Mesenchymal stem cell (in vitro differentiated cells and primary cell): ENCODE measurements around the gene ZNF502.

Source experiments
- DNase-seq: peaks from one replicate; pipeline ENCODE4 v3.0.0-alpha.2; 2013
- H2AFZ ChIP-seq: one replicate; pipeline ENCODE4 v1.6.1; 2013; ENCODE audit warnings: low read depth, mild to moderate bottlenecking, control low read depth, inconsistent platforms, low read length, moderate library complexity
- H2AK5ac ChIP-seq: 2 replicates; pipeline ENCODE4 v1.6.1; 2013; ENCODE audit warnings: low read length, moderate library complexity, mild to moderate bottlenecking, inconsistent platforms; ENCODE audit not compliant: severe bottlenecking
- H2BK120ac ChIP-seq: one replicate; pipeline ENCODE4 v1.6.1; 2013; ENCODE audit warnings: low read depth, mild to moderate bottlenecking, inconsistent platforms, low read length, moderate library complexity
- H2BK12ac ChIP-seq, 2 experiments: one replicate each; pipeline ENCODE4 v1.6.1; 2013; ENCODE audit warnings: inconsistent platforms in 2 of 2, low read length in 2 of 2, mild to moderate bottlenecking in 2 of 2, moderate library complexity in 2 of 2, control low read depth in 1 of 2
- H2BK15ac ChIP-seq: one replicate; pipeline ENCODE4 v1.6.1; 2013; ENCODE audit warnings: mild to moderate bottlenecking, low read depth, inconsistent platforms; ENCODE audit not compliant: poor library complexity, severe bottlenecking
- H2BK5ac ChIP-seq: 2 replicates; pipeline ENCODE4 v1.6.1; 2013; ENCODE audit warnings: low read depth, mild to moderate bottlenecking, low read length, control low read depth, inconsistent platforms; ENCODE audit not compliant: poor library complexity, severe bottlenecking
- H3K14ac ChIP-seq, 2 experiments: one replicate each; pipeline ENCODE4 v1.6.1; 2013; ENCODE audit warnings: inconsistent platforms in 2 of 2, low read length in 2 of 2, control low read depth in 1 of 2, mild to moderate bottlenecking in 1 of 2, moderate library complexity in 1 of 2
- H3K18ac ChIP-seq, 2 experiments: one replicate each; pipeline ENCODE4 v1.6.1; 2013; ENCODE audit warnings: inconsistent platforms in 2 of 2, low read length in 2 of 2, control low read depth in 1 of 2, low read depth in 1 of 2, mild to moderate bottlenecking in 1 of 2
- H3K23ac ChIP-seq, 2 experiments: one replicate each; pipeline ENCODE4 v1.6.1; 2013; ENCODE audit warnings: inconsistent platforms in 2 of 2, low read length in 2 of 2, mild to moderate bottlenecking in 2 of 2, moderate library complexity in 2 of 2, control low read depth in 1 of 2
- H3K27ac ChIP-seq: 2 replicates; pipeline ENCODE4 v1.5.1; 2013; ENCODE audit warnings: mild to moderate bottlenecking, moderate library complexity, low read length, control low read depth, inconsistent platforms; ENCODE audit not compliant: poor library complexity, severe bottlenecking
- H3K27me3 ChIP-seq, 2 experiments: 2 replicates each; pipeline versions ENCODE4 v1.6.1 to v1.7.0; 2013; ENCODE audit warnings: low read length in 2 of 2, mild to moderate bottlenecking in 2 of 2, moderate library complexity in 2 of 2, control low read depth in 1 of 2, inconsistent platforms in 1 of 2; ENCODE audit not compliant: control insufficient read depth in 1 of 2, insufficient read depth in 1 of 2
- H3K36me3 ChIP-seq, 2 experiments: 2 replicates each; pipeline versions ENCODE4 v1.6.1 to v1.7.0; 2013; ENCODE audit warnings: low read length in 2 of 2, control low read depth in 1 of 2, inconsistent platforms in 1 of 2, low read depth in 1 of 2, mild to moderate bottlenecking in 1 of 2; ENCODE audit not compliant: insufficient read depth in 2 of 2, control insufficient read depth in 1 of 2
- H3K4ac ChIP-seq, 2 experiments: one replicate each; pipeline ENCODE4 v1.6.1; 2013; ENCODE audit warnings: inconsistent platforms in 2 of 2, low read length in 2 of 2, mild to moderate bottlenecking in 2 of 2, moderate library complexity in 2 of 2, control low read depth in 1 of 2, low read depth in 1 of 2
- H3K4me1 ChIP-seq: 2 replicates; pipeline ENCODE4 v1.6.1; 2013; ENCODE audit warnings: low read depth, low read length, control low read depth; ENCODE audit not compliant: control insufficient read depth, insufficient read depth
- H3K4me2 ChIP-seq: 2 replicates; pipeline ENCODE4 v1.6.1; 2013; ENCODE audit warnings: low read length, mild to moderate bottlenecking, inconsistent platforms; ENCODE audit not compliant: poor library complexity, severe bottlenecking
- H3K4me3 ChIP-seq, 2 experiments: 2 replicates each; pipeline versions ENCODE4 v1.5.1 to v1.7.0; 2013; ENCODE audit warnings: low read length in 2 of 2, mild to moderate bottlenecking in 2 of 2, control low read depth in 1 of 2, low read depth in 1 of 2; ENCODE audit not compliant: insufficient read depth in 1 of 2
- H3K79me1 ChIP-seq: replicated peaks from 2 replicates; pipeline ENCODE4 v1.6.1; 2013; ENCODE audit warnings: mild to moderate bottlenecking, control low read depth, low read length, inconsistent platforms; ENCODE audit not compliant: poor library complexity, severe bottlenecking
- H3K9ac ChIP-seq: 2 replicates; pipeline ENCODE4 v1.7.0; 2013; ENCODE audit warnings: mild to moderate bottlenecking, low read length, moderate library complexity
- H3K9me3 ChIP-seq: 2 replicates; pipeline ENCODE4 v1.7.0; 2013; ENCODE audit warnings: mild to moderate bottlenecking, low read length; ENCODE audit not compliant: control insufficient read depth
- H4K8ac ChIP-seq: one replicate; pipeline ENCODE4 v1.6.1; 2013; ENCODE audit warnings: inconsistent platforms, mild to moderate bottlenecking, low read length, moderate library complexity
- H4K91ac ChIP-seq: one replicate; pipeline ENCODE4 v1.6.1; 2013; ENCODE audit warnings: mild to moderate bottlenecking, low read length, inconsistent platforms
- WGBS: methylation state at CpG from one replicate; pipeline ENCODE4 v1.1.7; 2013; ENCODE audit warnings: mixed read lengths; 5-methylcytosine and 5-hydroxymethylcytosine counted together

The ZNF502 gene

DNA sequence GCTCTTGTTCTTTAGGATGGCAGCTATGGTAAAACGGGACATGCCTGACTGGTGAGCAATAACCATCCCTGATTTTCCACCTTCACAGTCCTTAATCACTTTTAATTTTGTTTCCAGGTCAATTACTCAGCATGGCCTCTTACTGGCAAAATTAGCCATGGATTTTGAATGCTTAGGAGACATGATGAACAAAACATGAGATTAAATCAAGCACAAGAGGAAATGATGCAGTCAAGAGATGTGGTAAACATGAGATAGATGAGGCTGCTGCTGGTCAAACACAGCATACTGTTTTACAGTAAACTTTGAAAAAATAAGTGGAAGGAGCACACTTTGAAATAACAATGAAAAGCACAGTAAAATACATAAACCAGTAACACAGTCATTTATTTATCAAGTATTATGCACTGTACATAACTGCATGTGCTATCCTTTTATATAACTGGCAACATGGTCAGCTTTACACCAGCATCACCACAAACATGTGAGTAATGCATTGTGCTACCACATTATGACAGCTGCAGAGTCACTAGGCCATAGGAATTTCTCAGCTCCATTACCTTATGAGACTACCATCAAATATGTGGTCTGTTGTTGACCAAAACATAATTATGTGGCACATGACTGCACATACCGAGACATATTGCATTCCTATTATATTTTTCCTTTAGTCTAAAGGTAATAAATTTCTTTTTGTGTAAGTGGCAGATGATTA lies 30.1 kb upstream of the ZNF502 start:
- H3K9me3 ChIP-seq: peaks cover 36% of the 10 kb centered on the region
- peaks cover 0 to 18% of the 10 kb centered on the region in 2 experiments for H3K36me3 ChIP-seq
- no peak overlapping the region for H3K23ac ChIP-seq
- H2AK5ac ChIP-seq: no peak overlapping the region
- no peaks in the 10 kb centered on the region for H3K4me1 ChIP-seq
- no peak overlapping the region for H3K14ac ChIP-seq
- no peak overlapping the region for H3K9ac ChIP-seq
- H2BK15ac ChIP-seq: no peak overlapping the region
- peak overlapping the region; percentile 15 for H3K27ac ChIP-seq
- H3K18ac ChIP-seq: no peak overlapping the region
- H3K27me3 ChIP-seq: no peaks in the 10 kb centered on the region
- H3K4me2 ChIP-seq: no peak overlapping the region
- H2BK120ac ChIP-seq: no peak overlapping the region
- no peak overlapping the region for H3K4me3 ChIP-seq
- no peak overlapping the region for H4K8ac ChIP-seq
- no peak overlapping the region for H3K4ac ChIP-seq
- H2BK12ac ChIP-seq: no peak overlapping the region
- 53% methylated on average over 1 of the region's 2 CpGs for WGBS
- no peaks in the 10 kb centered on the region for H3K79me1 ChIP-seq
- H4K91ac ChIP-seq: no peak overlapping the region
- H2BK5ac ChIP-seq: no peak overlapping the region
- DNase-seq: peak; percentile 68
- no peak overlapping the region for H2AFZ ChIP-seq

GRCh38 chr3:44685128-44685800 lies 27.2 kb upstream of the ZNF502 start:
- H2BK12ac ChIP-seq: no peak overlapping the region
- H3K36me3 ChIP-seq: peaks cover 0 to 18% of the 10 kb centered on the region in 2 experiments
- peak overlapping the region; percentile 39 to 83 for H3K4me3 ChIP-seq
- H3K14ac ChIP-seq: no peak overlapping the region
- H2BK120ac ChIP-seq: no peak overlapping the region
- H3K23ac ChIP-seq: no peak overlapping the region
- WGBS: 82% methylated on average over 37 of the region's 48 CpGs
- peaks cover 46% of the 10 kb centered on the region for H3K9me3 ChIP-seq
- H2BK15ac ChIP-seq: no peak overlapping the region
- no peak overlapping the region for H2AK5ac ChIP-seq
- no peak overlapping the region for H3K18ac ChIP-seq
- no peak overlapping the region for H4K91ac ChIP-seq
- DNase-seq: no peak
- no peak overlapping the region for H4K8ac ChIP-seq
- H3K9ac ChIP-seq: peak overlapping the region; percentile 79
- no peaks in the 10 kb centered on the region for H3K79me1 ChIP-seq
- H3K4me1 ChIP-seq: no peaks in the 10 kb centered on the region
- H3K4ac ChIP-seq: no peak overlapping the region
- no peaks in the 10 kb centered on the region for H3K27me3 ChIP-seq
- no peak overlapping the region for H2BK5ac ChIP-seq
- no peak overlapping the region for H3K27ac ChIP-seq
- no peak overlapping the region for H2AFZ ChIP-seq
- no peak overlapping the region for H3K4me2 ChIP-seq

DNA sequence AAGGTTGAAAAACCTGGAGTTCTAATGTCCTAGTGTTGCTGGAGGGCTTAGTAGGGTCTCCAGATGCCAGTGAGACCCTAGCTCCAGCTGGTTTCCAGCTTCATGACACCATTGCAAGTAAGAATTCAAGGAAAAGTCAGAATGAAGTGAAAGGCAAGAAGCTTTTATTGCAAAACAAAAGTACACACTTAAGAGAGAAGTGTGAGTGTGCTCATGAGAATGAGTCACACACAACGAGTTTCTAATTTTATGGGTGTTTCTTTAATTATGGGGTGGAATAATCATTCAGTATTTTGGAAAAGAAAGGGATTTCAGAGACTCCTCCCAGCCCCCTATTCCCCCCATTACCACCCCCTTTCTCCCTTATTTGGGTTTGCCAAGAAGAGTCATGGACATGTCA lies 24.6 kb upstream of the ZNF502 start:
- Histone ChIP-seq H3K4ac (no peak overlapping the region), H3K14ac (no peak overlapping the region), H3K27me3 (no peaks in the 10 kb centered on the region), H2BK120ac (no peak overlapping the region), H2BK12ac (no peak overlapping the region), H3K23ac (no peak overlapping the region), H3K4me3 (no peak overlapping the region), H3K27ac (no peak overlapping the region), H3K18ac (no peak overlapping the region), H4K8ac (no peak overlapping the region), H3K36me3 (peaks cover 0 to 10% of the 10 kb centered on the region in 2 experiments), H3K4me2 (no peak overlapping the region), H2BK5ac (no peak overlapping the region), H2AFZ (no peak overlapping the region), H3K4me1 (no peaks in the 10 kb centered on the region), H4K91ac (no peak overlapping the region), H2BK15ac (no peak overlapping the region), H3K9ac (no peak overlapping the region), H2AK5ac (no peak overlapping the region), H3K9me3 (peaks cover 43% of the 10 kb centered on the region), H3K79me1 (no peaks in the 10 kb centered on the region)
- WGBS: no CpG with 5 or more reads among the region's 1 CpG
- DNase-seq: no peak

GRCh38 chr3:44721231-44722102 lies 9.0 kb downstream of the ZNF502 start:
- Histone ChIP-seq H3K4me1 (no peaks in the 10 kb centered on the region), H2BK12ac (no peak overlapping the region), H3K27me3 (no peaks in the 10 kb centered on the region), H3K9ac (no peak overlapping the region), H3K4ac (no peak overlapping the region), H3K23ac (no peak overlapping the region), H2AK5ac (no peak overlapping the region), H3K14ac (no peak overlapping the region), H3K4me2 (no peak overlapping the region), H3K79me1 (peaks cover 10% of the 10 kb centered on the region), H2BK5ac (no peak overlapping the region), H2BK120ac (no peak overlapping the region), H3K9me3 (peaks cover 99% of the 10 kb centered on the region), H4K91ac (no peak overlapping the region), H2BK15ac (no peak overlapping the region), H3K4me3 (peak overlapping the region in 1 of 2 experiments; percentile 70), H3K18ac (no peak overlapping the region), H3K27ac (no peak overlapping the region), H4K8ac (no peak overlapping the region), H2AFZ (no peak overlapping the region), H3K36me3 (peaks cover 15 to 56% of the 10 kb centered on the region in 2 experiments)
- DNase-seq: peak; percentile 24
- WGBS: 88% methylated on average over 5 of the region's 10 CpGs
